HCT116 (cell line): ENCODE measurements around the gene TLE4. TPM values are rescaled to one million over a fixed set of nuclear protein-coding genes. Genes with fewer than 3 reads are reported as not detected.

Source experiments
- ATAC-seq: fragments of 200-7000 bp; cut with Tn5 transposase; 2 replicates; pipeline ENCODE4 v1.9.1; 2020; ENCODE audit warnings: mild to moderate bottlenecking, moderate library complexity
- BruUV-seq: library from RNA; stranded (reverse); fragments of 400-500 nt; replicated peaks from 2 replicates; lab custom pipeline; 2021; lab: Mats Ljungman, UMichigan
- CTCF ChIA-PET: fragments of 300-600 bp; sonication (Branson Sonifier 250); formaldehyde crosslinking; loops from one replicate; lab custom pipeline; 2021; ENCODE audit warnings: antibody characterized with exemption; lab: Charles Lee
- POLR2A ChIA-PET: fragments of 300-600, 350-600 bp; sonication (Branson Sonifier 250); formaldehyde crosslinking; loops from one replicate; lab custom pipeline; 2021; ENCODE audit warnings: antibody characterized with exemption; lab: Charles Lee
- RAD21 ChIA-PET, 2 experiments: fragments of 300-600 bp; sonication (Branson Sonifier 250); formaldehyde crosslinking; loops; one replicate each; lab custom pipeline; 2023; ENCODE audit warnings: low total read pairs in 2 of 2; ENCODE audit not compliant: uncharacterized antibody in 2 of 2, unreplicated experiment in 2 of 2, low non-redundant PET in 1 of 2; lab: Charles Lee
- DNase-seq: peaks from one replicate; pipeline ENCODE4 v3.0.0-alpha.2; 2010; ENCODE audit warnings: low read depth, low spot score
- H2AFZ ChIP-seq: fragments of 200-600 bp; shearing (Covaris generic), sonication (generic); 2 replicates; pipeline ENCODE4 v1.6.1; 2017; ENCODE audit warnings: low read depth, mixed run types, mixed read lengths, antibody characterized with exemption, low read length; ENCODE audit not compliant: poor library complexity, severe bottlenecking
- H3K27ac ChIP-seq: 2 replicates; pipeline ENCODE4 v1.5.1; 2012; ENCODE audit warnings: low read depth, low read length
- H3K27me3 ChIP-seq: fragments of 200-600 bp; sonication (generic); 2 replicates; pipeline ENCODE4 v1.6.1; 2016; ENCODE audit warnings: mixed run types, low read length, mixed read lengths; ENCODE audit not compliant: insufficient read depth
- H3K36me3 ChIP-seq, 2 experiments: fragments of 200-500 bp in 1 of 2; fragments of 200-600 bp in 1 of 2; sonication (Bioruptor generic) in 1 of 2; sonication (generic) in 1 of 2; 2 replicates each; pipeline versions ENCODE4 v1.5.1 to v1.6.1; 2014 to 2016; ENCODE audit warnings: low read length in 2 of 2, inconsistent platforms in 1 of 2, mixed read lengths in 1 of 2, mixed run types in 1 of 2; ENCODE audit not compliant: insufficient read depth in 2 of 2, control insufficient read depth in 1 of 2
- H3K4me1 ChIP-seq, 2 experiments: fragments of 200-600 bp in 1 of 2; sonication (generic) in 1 of 2; 2 replicates each; pipeline versions ENCODE4 v1.5.1 to v1.6.1; 2012 to 2017; ENCODE audit warnings: low read length in 2 of 2, inconsistent platforms in 1 of 2, mild to moderate bottlenecking in 1 of 2, mixed read lengths in 1 of 2, mixed run types in 1 of 2, moderate library complexity in 1 of 2; ENCODE audit not compliant: insufficient read depth in 2 of 2, control insufficient read depth in 1 of 2
- H3K4me2 ChIP-seq: fragments of 200-600 bp; sonication (generic); 2 replicates; pipeline ENCODE4 v1.6.1; 2017; ENCODE audit warnings: mixed run types, low read length, mixed read lengths
- H3K4me3 ChIP-seq, 2 experiments: fragments of 200-600 bp in 1 of 2; sonication (generic) in 1 of 2; replicated peaks in 1 of 2; 2 replicates each; pipeline ENCODE4 v1.5.1; 2011 to 2016; ENCODE audit warnings: low read length in 2 of 2, control low read depth in 1 of 2, low read depth in 1 of 2, mild to moderate bottlenecking in 1 of 2, mixed read lengths in 1 of 2, mixed run types in 1 of 2
- H3K79me2 ChIP-seq: fragments of 200-600 bp; sonication (generic); 2 replicates; pipeline ENCODE4 v1.6.1; 2017; ENCODE audit warnings: mild to moderate bottlenecking, mixed run types, low read length, moderate library complexity, mixed read lengths; ENCODE audit not compliant: insufficient read depth
- H3K9ac ChIP-seq: fragments of 200-600 bp; sonication (generic); 2 replicates; pipeline ENCODE4 v1.6.1; 2016; ENCODE audit warnings: low read length, mixed read lengths
- H3K9me2 ChIP-seq: fragments of 200-600 bp; sonication (generic), shearing (Covaris generic); 2 replicates; pipeline ENCODE4 v1.6.1; 2017; ENCODE audit warnings: mixed run types, mild to moderate bottlenecking, moderate library complexity; ENCODE audit not compliant: insufficient read depth
- H3K9me3 ChIP-seq, 2 experiments: fragments of 200-500 bp in 1 of 2; fragments of 200-600 bp in 1 of 2; sonication (Bioruptor generic) in 1 of 2; sonication (generic) in 1 of 2; 2 replicates each; pipeline ENCODE4 v1.6.1; 2014 to 2017; ENCODE audit warnings: low read length in 2 of 2, mixed read lengths in 2 of 2, inconsistent platforms in 1 of 2, low read depth in 1 of 2, mild to moderate bottlenecking in 1 of 2, mixed run types in 1 of 2, moderate library complexity in 1 of 2; ENCODE audit not compliant: control insufficient read depth in 1 of 2, insufficient read depth in 1 of 2
- H4K20me1 ChIP-seq: fragments of 200-600 bp; sonication (generic), shearing (Covaris generic); 2 replicates; pipeline ENCODE4 v1.6.1; 2017; ENCODE audit warnings: mixed run types, mild to moderate bottlenecking, moderate library complexity; ENCODE audit not compliant: insufficient read depth
- CBX3 ChIP-seq: IDR thresholded peaks from 2 replicates; pipeline ENCODE4 v1.6.1; 2012; ENCODE audit warnings: low read depth
- CEBPB ChIP-seq: IDR thresholded peaks from 2 replicates; pipeline ENCODE4 v1.6.1; 2012; ENCODE audit warnings: low read depth
- EGR1 ChIP-seq: IDR thresholded peaks from 2 replicates; pipeline ENCODE4 v1.6.1; 2012; ENCODE audit warnings: low read depth
- ELF1 ChIP-seq: IDR thresholded peaks from 2 replicates; pipeline ENCODE4 v1.6.1; 2012; ENCODE audit warnings: low read depth, borderline replicate concordance
- EZH2 ChIP-seq: fragments of 200-600 bp; sonication (generic); IDR thresholded peaks from 2 replicates; pipeline ENCODE4 v1.6.1; 2017; ENCODE audit warnings: antibody characterized with exemption, mixed run types
- EZH2phosphoT487 ChIP-seq: fragments of 200-600 bp; IDR thresholded peaks from 2 replicates; pipeline ENCODE4 v1.6.1; 2018; ENCODE audit warnings: antibody characterized with exemption, borderline replicate concordance
- FOSL1 ChIP-seq: IDR thresholded peaks from 2 replicates; pipeline ENCODE4 v1.6.1; 2012; ENCODE audit warnings: low read depth
- JUND ChIP-seq: IDR thresholded peaks from 2 replicates; pipeline ENCODE4 v1.6.1; 2012
- POLR2A ChIP-seq: IDR thresholded peaks from 2 replicates; pipeline ENCODE4 v1.7.0; 2011; ENCODE audit warnings: borderline replicate concordance; ENCODE audit not compliant: insufficient read depth, insufficient read length; ENCODE audit errors: extremely low read depth
- POLR2AphosphoS5 ChIP-seq: IDR thresholded peaks from 2 replicates; pipeline ENCODE4 v1.6.1; 2011; ENCODE audit warnings: mild to moderate bottlenecking, low read depth, low read length, moderate library complexity
- SIN3A ChIP-seq: IDR thresholded peaks from 2 replicates; pipeline ENCODE4 v1.6.1; 2012; ENCODE audit warnings: low read depth
- SP1 ChIP-seq: IDR thresholded peaks from 2 replicates; pipeline ENCODE4 v1.6.1; 2012; ENCODE audit warnings: low read depth
- SRF ChIP-seq: IDR thresholded peaks from 2 replicates; pipeline ENCODE4 v1.6.1; 2012; ENCODE audit warnings: low read depth
- TCF7L2 ChIP-seq: IDR thresholded peaks from 2 replicates; pipeline ENCODE4 v1.7.0; 2011; ENCODE audit warnings: borderline replicate concordance, inconsistent platforms; ENCODE audit not compliant: insufficient read depth, insufficient read length; ENCODE audit errors: extremely low read depth
- ZFX ChIP-seq: fragments of 450-650 bp; IDR thresholded peaks from 2 replicates; pipeline ENCODE4 v1.6.1; 2017
- ZNF274 ChIP-seq: fragments of 200-500 bp; sonication (Bioruptor generic); IDR thresholded peaks from 2 replicates; pipeline ENCODE4 v1.6.1; 2014; ENCODE audit warnings: mild to moderate bottlenecking, low read depth, low read length, inconsistent platforms
- intact Hi-C: fragments of 100-400 bp; cut with micrococcal nuclease; formaldehyde crosslinking; loops from 2 replicates; pipeline ENCODE4 v1.10.0; 2022
- total RNA-seq: library from RNA; stranded (reverse); gene quantifications from one replicate; pipeline ENCODE4 v1.2.1, GENCODE V29; 2021; ENCODE audit not compliant: unreplicated experiment
- TF ChIP-seq, protein P1 (sequence below): IDR thresholded peaks from 2 replicates; pipeline ENCODE4 v1.6.1; 2012
- TF ChIP-seq, protein P2 (sequence below): IDR thresholded peaks from 2 replicates; pipeline ENCODE4 v1.6.1; 2012; ENCODE audit warnings: low read depth
- TF ChIP-seq, protein P3 (sequence below): IDR thresholded peaks from 2 replicates; pipeline ENCODE4 v1.6.1; 2011; ENCODE audit warnings: mild to moderate bottlenecking, low read length, moderate library complexity; ENCODE audit not compliant: insufficient replicate concordance; ENCODE audit errors: extremely low read depth
- TF ChIP-seq, protein P4 (sequence below): IDR thresholded peaks from 2 replicates; pipeline ENCODE4 v1.6.1; 2012

Gene TLE4
- total RNA-seq, 1 experiment from 2014 or later: 0.39 TPM

DNA sequence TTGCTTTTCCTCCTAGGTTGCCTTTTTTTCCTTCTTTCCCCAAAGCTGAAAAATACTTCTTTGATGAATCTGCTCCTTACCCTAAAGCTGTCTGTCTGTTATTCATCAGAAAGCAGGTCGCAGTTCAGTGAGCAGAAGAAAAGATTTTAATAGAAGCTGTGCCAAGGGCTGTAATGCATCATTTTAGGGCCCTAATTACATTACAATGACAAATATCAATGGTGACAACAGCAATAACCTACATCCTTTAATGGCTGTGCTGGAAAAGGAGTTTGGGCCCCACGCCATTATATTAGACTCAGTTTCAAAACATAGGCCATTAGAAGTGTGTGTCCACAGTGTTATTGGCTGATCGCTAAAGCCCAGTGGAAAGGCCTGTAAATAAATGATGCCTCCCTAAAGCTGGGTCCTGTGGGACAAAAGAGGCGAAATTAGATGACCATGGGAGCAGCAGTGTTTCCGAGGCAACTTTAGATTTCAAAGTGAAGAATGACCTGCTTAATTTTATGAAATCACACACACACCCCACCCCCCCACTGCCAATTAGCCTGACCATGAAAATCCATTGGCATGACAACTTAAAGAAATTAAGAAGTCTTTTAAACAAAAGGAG lies 38.4 kb downstream of the TLE4 start:
- H3K9me2 ChIP-seq: no peaks in the 10 kb centered on the region
- ChIA-PET POLR2A (no interaction called here), CTCF (no interaction called here), RAD21 (no interaction called here)
- H3K4me3 ChIP-seq: no peak overlapping the region
- no peak overlapping the region for H3K4me2 ChIP-seq
- no peaks in the 10 kb centered on the region for H3K36me3 ChIP-seq
- no peaks in the 10 kb centered on the region for H3K79me2 ChIP-seq
- no peak overlapping the region for H3K9ac ChIP-seq
- ATAC-seq: no peak
- no peaks in the 10 kb centered on the region for H3K4me1 ChIP-seq
- intact Hi-C loops: no loop called here
- TF ChIP-seq FOSL1: no peak
- no peak for TF ChIP-seq POLR2A
- TF ChIP-seq, protein P1, sequence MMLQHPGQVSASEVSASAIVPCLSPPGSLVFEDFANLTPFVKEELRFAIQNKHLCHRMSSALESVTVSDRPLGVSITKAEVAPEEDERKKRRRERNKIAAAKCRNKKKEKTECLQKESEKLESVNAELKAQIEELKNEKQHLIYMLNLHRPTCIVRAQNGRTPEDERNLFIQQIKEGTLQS: no peak
- no peak for TF ChIP-seq ELF1
- TF ChIP-seq EZH2: no peak
- TF ChIP-seq EGR1: no peak
- TF ChIP-seq JUND: no peak
- TF ChIP-seq TCF7L2: no peak
- TF ChIP-seq, protein P2, sequence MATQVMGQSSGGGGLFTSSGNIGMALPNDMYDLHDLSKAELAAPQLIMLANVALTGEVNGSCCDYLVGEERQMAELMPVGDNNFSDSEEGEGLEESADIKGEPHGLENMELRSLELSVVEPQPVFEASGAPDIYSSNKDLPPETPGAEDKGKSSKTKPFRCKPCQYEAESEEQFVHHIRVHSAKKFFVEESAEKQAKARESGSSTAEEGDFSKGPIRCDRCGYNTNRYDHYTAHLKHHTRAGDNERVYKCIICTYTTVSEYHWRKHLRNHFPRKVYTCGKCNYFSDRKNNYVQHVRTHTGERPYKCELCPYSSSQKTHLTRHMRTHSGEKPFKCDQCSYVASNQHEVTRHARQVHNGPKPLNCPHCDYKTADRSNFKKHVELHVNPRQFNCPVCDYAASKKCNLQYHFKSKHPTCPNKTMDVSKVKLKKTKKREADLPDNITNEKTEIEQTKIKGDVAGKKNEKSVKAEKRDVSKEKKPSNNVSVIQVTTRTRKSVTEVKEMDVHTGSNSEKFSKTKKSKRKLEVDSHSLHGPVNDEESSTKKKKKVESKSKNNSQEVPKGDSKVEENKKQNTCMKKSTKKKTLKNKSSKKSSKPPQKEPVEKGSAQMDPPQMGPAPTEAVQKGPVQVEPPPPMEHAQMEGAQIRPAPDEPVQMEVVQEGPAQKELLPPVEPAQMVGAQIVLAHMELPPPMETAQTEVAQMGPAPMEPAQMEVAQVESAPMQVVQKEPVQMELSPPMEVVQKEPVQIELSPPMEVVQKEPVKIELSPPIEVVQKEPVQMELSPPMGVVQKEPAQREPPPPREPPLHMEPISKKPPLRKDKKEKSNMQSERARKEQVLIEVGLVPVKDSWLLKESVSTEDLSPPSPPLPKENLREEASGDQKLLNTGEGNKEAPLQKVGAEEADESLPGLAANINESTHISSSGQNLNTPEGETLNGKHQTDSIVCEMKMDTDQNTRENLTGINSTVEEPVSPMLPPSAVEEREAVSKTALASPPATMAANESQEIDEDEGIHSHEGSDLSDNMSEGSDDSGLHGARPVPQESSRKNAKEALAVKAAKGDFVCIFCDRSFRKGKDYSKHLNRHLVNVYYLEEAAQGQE: no peak
- TF ChIP-seq SP1: no peak
- TF ChIP-seq, protein P3, sequence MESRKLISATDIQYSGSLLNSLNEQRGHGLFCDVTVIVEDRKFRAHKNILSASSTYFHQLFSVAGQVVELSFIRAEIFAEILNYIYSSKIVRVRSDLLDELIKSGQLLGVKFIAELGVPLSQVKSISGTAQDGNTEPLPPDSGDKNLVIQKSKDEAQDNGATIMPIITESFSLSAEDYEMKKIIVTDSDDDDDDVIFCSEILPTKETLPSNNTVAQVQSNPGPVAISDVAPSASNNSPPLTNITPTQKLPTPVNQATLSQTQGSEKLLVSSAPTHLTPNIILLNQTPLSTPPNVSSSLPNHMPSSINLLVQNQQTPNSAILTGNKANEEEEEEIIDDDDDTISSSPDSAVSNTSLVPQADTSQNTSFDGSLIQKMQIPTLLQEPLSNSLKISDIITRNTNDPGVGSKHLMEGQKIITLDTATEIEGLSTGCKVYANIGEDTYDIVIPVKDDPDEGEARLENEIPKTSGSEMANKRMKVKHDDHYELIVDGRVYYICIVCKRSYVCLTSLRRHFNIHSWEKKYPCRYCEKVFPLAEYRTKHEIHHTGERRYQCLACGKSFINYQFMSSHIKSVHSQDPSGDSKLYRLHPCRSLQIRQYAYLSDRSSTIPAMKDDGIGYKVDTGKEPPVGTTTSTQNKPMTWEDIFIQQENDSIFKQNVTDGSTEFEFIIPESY: no peak
- TF ChIP-seq ZNF274: no peak
- TF ChIP-seq CEBPB: no peak
- no peak for TF ChIP-seq SRF
- no peak for TF ChIP-seq POLR2AphosphoS5
- no peak for TF ChIP-seq ZFX
- TF ChIP-seq EZH2phosphoT487: no peak
- no peak for TF ChIP-seq CBX3
- no peak for TF ChIP-seq SIN3A
- TF ChIP-seq, protein P4, sequence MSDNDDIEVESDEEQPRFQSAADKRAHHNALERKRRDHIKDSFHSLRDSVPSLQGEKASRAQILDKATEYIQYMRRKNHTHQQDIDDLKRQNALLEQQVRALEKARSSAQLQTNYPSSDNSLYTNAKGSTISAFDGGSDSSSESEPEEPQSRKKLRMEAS: no peak
- H4K20me1 ChIP-seq: no peaks in the 10 kb centered on the region
- no peaks in the 10 kb centered on the region for H3K27me3 ChIP-seq
- H3K9me3 ChIP-seq: peaks cover 3 to 15% of the 10 kb centered on the region in 2 experiments; a peak in 2 of 4 replicates
- BruUV-seq: no TSS peak
- no peak overlapping the region for H2AFZ ChIP-seq
- DNase-seq: no peak
- no peak overlapping the region for H3K27ac ChIP-seq
